Right kidney (tissue), 9 donors: ENCODE measurements around the gene CPA1.
A peak's percentile ranks its signal among the peaks of the same experiment; 100 is the strongest.

Experiments used
- DNase-seq: peaks from one replicate; pipeline ENCODE4 v3.0.0-alpha.2; 2016
- long read RNA-seq, 8 donors: transcript quantifications; one replicate each; lab custom pipeline, GENCODE V29; 2026

The CPA1 gene
- long read RNA-seq, donor 1 = 0 reads
- long read RNA-seq, donor 2 = 0 reads
- long read RNA-seq, donor 3 = 0 reads
- long read RNA-seq, donor 4, partial matches to known transcripts = 0 of 1 reads
- long read RNA-seq, donor 4, other reads (novel, unspliced or antisense) = 0 of 1 reads
- long read RNA-seq, donor 5 = 0 reads
- long read RNA-seq, donor 6 = 0 reads
- long read RNA-seq, donor 7 = 0 reads
- long read RNA-seq, donor 8, partial matches to known transcripts = 0 of 6 reads
- long read RNA-seq, donor 8, other reads (novel, unspliced or antisense) = 5 of 6 reads

GRCh38 chr7:130379921-130380860 is at the start of gene CPA1:
Gene CPA1 (plus strand): TSS chr7:130380494. CDS start chr7:130380521, 27 bp downstream.
- DNase-seq = peak; percentile 72

DNA sequence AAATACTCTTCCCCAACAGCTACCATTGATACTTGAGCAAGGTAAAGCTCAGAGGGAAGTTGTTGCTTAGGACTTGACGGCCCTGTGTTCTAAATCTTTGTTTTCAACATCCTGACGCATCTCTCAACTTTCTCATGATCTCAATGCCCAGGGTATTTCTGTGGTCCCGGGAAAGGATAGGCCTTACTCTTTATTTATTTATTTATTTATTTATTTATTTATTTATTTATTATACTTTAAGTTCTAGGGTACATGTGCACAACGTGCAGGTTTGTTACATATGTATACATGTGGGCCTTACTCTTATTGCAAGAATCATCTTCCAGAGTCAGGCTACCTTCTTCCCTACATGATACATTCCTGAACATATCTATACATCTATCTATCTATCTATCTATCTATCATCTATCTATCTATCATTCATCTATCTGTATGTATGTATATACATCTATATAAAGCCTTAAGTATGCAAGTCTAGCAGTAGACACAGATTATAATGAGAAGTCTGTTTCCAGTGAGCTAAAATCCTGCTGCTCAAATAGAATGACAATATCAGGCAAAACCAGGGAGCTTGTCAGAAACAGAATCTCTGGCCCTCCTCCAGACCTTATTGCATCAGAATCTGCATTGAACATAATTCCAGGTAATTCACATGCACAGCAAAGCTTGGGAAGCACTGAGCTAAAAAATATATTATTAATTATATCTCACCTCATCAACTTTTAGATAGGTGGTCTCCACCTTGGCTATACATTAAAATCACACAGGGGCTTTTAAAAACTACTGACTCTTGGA is 47.8 kb upstream of the CPA1 start:
- DNase-seq = no peak

DNA sequence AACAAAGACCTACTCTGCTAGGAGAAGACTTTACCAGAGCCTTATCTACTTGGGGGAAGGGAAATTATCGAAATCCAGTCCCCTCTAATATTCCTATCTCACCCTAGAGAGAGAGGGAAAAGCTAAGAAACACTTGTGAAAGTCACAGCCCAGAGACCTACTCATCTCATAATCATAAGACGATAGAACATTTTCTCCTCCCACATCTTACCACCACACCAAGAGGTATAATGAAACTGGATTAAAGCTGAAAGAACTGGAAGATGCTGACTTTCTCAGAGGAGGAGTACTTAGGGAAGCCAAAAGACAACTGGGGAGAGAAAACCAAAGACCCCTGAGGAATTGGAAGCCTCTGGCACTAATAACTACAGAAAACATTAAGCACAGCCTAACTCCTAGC is 46.5 kb upstream of the CPA1 start:
- no peak for DNase-seq

GRCh38 chr7:130334274-130334673 is 46.0 kb upstream of the CPA1 start:
- no peak for DNase-seq

- no peak for DNase-seq
Observed at GRCh38 chr7:130337410-130337971, 42.8 kb upstream of the CPA1 start.

- DNase-seq = no peak
Observed at GRCh38 chr7:130338233-130338632, 42.1 kb upstream of the CPA1 start.

- no peak for DNase-seq
Observed at GRCh38 chr7:130341882-130342281, 38.4 kb upstream of the CPA1 start.

GRCh38 chr7:130342701-130343380 is 37.5 kb upstream of the CPA1 start:
- no peak for DNase-seq

DNA sequence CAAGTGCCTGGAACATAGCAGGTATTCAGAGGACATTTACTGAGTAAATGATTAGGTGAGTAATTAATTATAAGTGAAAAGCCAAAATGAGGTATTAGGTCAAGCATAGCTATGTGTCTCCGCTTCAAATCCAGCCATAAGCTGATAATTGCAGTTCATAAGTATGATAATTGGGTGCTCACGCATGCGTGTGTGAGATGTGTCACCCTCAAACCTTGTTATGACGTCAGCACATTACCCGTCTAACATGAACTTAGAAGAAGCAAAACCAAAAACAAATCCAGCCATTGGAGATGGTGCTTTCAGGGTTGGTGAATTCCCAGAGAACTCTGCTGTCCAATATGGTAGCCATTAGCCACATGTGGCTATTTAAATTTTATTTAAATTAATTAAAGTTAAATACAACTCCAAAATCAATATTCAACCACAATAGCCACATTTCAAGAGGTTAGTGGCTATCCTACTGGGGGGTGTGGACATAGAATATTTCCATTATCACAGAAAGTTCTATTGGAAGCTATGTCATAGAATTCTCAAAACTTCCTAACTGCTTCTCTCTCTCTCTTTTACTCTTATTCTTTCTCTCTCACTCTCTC is 35.9 kb upstream of the CPA1 start, which contains the start of gene CPA5:
TSS of gene CPA5 (plus strand) at position 546 of the 596 bp plus-strand sequence. CDS start 1,670 bp downstream, outside the sequence.
- DNase-seq = no peak

GRCh38 chr7:130345136-130345535 is 35.2 kb upstream of the CPA1 start:
- DNase-seq = no peak

DNA sequence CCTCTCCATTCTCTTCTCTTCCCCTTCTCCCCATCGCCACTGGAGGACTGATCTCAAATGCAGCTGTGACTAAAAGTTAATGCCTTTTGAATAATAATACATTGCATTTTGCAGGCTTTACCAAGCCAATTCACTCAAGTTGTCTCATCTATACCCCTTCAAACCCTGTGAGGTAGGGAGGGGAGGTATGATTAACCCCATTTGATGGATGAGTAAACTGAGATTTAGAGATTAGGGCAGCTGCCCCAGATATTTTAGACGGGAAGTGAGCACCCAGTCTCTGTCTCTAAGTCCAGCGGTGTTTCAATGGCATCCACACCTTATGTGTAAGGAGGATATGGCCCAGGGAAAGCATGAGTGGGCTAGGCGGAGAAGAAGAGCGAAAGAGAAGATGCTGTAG is 34.6 kb upstream of the CPA1 start:
- no peak for DNase-seq

- DNase-seq = no peak
Observed at GRCh38 chr7:130346177-130346905, 34.0 kb upstream of the CPA1 start.

DNA sequence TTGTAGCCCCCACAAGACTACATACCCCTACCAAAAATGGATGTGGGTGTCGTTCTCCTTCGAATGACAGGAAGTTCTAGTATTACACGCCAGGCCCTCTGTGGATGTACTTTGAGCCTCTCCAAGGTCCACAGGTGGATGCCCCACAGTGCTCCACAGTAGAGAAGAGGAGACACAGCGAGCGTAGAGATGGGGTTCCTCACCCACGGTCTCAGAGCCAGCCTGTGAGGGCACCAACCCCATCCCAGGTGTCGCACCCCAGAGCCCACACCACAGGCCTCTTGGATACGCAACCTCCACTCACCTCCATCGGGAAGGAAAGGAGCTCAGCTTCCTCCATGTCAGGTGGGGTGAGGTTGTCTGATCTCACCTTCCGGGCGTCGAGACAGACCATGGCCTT is 33.4 kb upstream of the CPA1 start:
- no peak for DNase-seq

DNA sequence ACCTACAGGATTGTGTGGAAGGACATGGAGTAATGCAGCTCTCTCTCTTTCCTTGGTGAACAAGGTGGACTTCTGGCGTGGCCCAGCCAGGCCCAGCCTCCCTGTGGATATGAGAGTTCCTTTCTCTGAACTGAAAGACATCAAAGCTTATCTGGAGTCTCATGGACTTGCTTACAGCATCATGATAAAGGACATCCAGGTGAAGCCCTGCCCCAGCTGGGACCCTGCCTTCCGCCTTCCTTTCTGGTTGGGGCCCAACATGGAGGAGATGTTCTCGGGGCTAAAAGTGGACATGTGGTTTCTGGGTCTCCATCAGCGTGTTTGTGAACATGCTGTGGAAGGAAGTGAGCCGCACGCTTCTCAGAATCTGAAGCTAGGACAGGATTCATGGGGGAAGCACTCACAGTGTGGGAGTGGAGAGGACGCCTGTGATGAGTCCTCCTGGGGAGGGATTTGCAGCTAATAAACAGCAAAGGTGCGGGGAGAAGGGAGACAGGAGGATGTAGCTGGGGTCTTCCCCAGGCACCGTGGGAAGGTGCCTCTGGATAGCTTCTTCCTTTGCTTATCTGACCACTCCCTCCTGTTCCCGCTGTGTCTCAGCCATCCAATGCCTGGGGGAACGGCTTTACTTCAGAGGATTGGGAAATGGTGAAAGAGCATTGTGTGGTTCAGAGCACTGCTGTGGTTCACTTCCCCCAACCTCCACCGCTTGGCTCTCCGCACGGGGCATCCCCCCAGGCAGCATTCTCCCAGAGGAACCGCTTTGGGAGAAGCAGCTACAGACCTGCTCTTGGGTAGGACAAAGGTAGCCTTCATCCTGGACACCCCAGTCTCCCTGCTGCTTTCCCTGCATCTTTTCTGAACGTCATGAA is 30.1 kb upstream of the CPA1 start:
- no peak for DNase-seq

DNA sequence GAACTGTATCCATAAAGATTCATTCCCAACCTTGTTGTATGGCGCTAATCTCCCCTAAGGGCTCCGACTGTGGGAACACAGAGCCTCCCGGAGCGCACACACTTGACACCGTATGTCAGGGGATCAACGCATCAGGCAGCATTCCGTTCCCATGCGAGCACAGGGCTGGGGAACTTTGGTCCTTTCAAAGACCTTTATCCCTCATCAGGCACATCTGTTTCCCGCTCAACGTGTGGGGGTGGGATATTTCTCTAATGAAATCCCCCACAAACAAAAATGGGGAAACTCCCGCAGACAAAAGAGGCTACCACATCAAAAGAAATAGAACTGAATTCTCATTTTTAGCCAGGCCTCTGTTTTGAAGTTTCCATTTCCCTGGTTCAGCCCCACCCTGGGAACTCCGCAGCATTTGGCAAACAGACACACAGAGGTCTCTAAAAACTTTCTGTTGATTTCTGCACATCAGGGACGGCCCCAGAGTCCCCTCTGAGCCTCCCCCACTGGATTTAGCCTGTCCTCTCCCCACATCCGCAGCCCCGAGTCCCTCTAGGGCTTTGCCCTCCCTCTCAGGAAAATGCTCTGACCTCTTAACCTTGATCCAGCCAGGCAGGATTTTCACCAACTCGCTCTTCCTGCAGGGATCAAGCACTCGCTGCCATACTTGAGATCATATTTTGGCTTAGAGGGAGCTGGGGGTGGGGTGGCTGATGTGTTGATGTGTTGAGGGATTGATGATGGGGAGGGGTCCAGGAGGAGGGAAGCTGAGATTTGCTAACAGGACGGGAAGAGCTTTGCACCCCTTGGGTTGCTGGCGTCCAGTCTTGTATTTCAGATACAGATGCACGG is 29.1 kb upstream of the CPA1 start:
- DNase-seq = no peak

- DNase-seq = no peak
Observed at GRCh38 chr7:130351791-130352090, 28.6 kb upstream of the CPA1 start.

GRCh38 chr7:130352194-130353074 is 27.9 kb upstream of the CPA1 start:
- DNase-seq = no peak

DNA sequence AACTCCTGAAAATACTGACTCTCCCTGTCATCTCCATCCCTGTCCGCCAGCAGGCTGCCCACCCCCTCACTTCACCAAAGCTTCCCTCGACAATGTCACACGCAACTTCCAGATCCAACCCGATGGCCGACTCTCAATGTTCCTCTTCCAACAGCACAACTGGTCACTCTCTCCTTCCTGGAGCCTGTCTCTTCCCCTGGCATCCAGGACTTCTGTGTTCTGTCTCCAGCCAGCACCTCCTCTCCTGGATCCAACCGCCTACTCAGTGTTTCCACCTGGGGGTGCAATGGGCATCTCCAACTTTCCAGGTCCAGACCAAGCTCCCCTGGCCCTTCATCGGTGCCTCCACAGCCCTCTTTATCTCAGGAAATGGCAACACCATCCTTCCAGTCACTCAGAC is 27.1 kb upstream of the CPA1 start:
- DNase-seq = no peak
